ENCODE data around the gene SNX8. TPM values are rescaled to one million over a fixed set of nuclear protein-coding genes. Genes with fewer than 3 reads are reported as not detected.

The SNX8 gene
- total RNA-seq, 1 experiment from 2014 or later, result 86.6 TPM

- no peaks in the 10 kb centered on the region for H3K4me1 Mint-ChIP-seq (ENCODE audit: low read depth, unreplicated experiment)
- no peak for DNase-seq
- BruUV-seq (replicated peaks), result no TSS peak
- H3K4me3 Mint-ChIP-seq (ENCODE audit: unreplicated experiment), result no peak overlapping the region
- H3K27me3 Mint-ChIP-seq (ENCODE audit: insufficient read depth, unreplicated experiment), result no peaks in the 10 kb centered on the region
- CTCF ChIA-PET, result no interaction called here
- H3K27me3 ChIP-seq (replicated peaks; ENCODE audit: control insufficient read depth, insufficient read depth, low read length), result no peaks in the 10 kb centered on the region
- H3K9me3 ChIP-seq, result no peaks in the 10 kb centered on the region
- intact Hi-C loops (cut with micrococcal nuclease; ENCODE audit: unreplicated experiment), result no loop called here
- H3K27ac Mint-ChIP-seq (ENCODE audit: unreplicated experiment), result no peak overlapping the region
- H3K36me3 Mint-ChIP-seq (ENCODE audit: insufficient read depth, unreplicated experiment), result peaks cover 12% of the 10 kb centered on the region
- no peak for TF ChIP-seq CTCF (IDR thresholded peaks at IDR 0.05; ENCODE audit: insufficient read depth in 1 of 2, low read depth in 1 of 2, low read length in 1 of 2, severe bottlenecking in 1 of 2, unreplicated experiment in 1 of 2)
- peaks cover 4% of the 10 kb centered on the region; the same call in 1 of the 2 replicates for H3K4me1 ChIP-seq
- no peaks in the 10 kb centered on the region for H3K9me3 Mint-ChIP-seq (ENCODE audit: unreplicated experiment)
- H3K36me3 ChIP-seq (ENCODE audit: control insufficient read depth, insufficient read depth, low read length), result no peaks in the 10 kb centered on the region; the same call in 1 of the 2 replicates
- H3K4me3 ChIP-seq (ENCODE audit: low read depth, low read length), result no peak overlapping the region
- POLR2A ChIA-PET, result no interaction called here
Measured at GRCh38 chr7:2301511-2301863, 12.8 kb downstream of the SNX8 start.

GRCh38 chr7:2299870-2300512, 14.2 kb downstream of the SNX8 start:
- no peak for TF ChIP-seq CTCF (IDR thresholded peaks at IDR 0.05; ENCODE audit: insufficient read depth in 1 of 2, low read depth in 1 of 2, low read length in 1 of 2, severe bottlenecking in 1 of 2, unreplicated experiment in 1 of 2)
- Mint-ChIP-seq H3K27ac (ENCODE audit: unreplicated experiment) (no peak overlapping the region), H3K4me1 (ENCODE audit: low read depth, unreplicated experiment) (no peaks in the 10 kb centered on the region), H3K4me3 (ENCODE audit: unreplicated experiment) (no peak overlapping the region), H3K36me3 (ENCODE audit: insufficient read depth, unreplicated experiment) (peaks cover 12% of the 10 kb centered on the region), H3K9me3 (ENCODE audit: unreplicated experiment) (no peaks in the 10 kb centered on the region), H3K27me3 (ENCODE audit: insufficient read depth, unreplicated experiment) (no peaks in the 10 kb centered on the region)
- no peaks in the 10 kb centered on the region for H3K27me3 ChIP-seq (replicated peaks; ENCODE audit: control insufficient read depth, insufficient read depth, low read length)
- ChIA-PET POLR2A (no interaction called here), CTCF (no interaction called here)
- no peak overlapping the region for H3K4me3 ChIP-seq (ENCODE audit: low read depth, low read length)
- no peaks in the 10 kb centered on the region for H3K9me3 ChIP-seq
- peaks cover 4% of the 10 kb centered on the region; the same call in 1 of the 2 replicates for H3K4me1 ChIP-seq
- no peak for DNase-seq
- H3K36me3 ChIP-seq (ENCODE audit: control insufficient read depth, insufficient read depth, low read length), result no peaks in the 10 kb centered on the region; the same call in 1 of the 2 replicates
- no TSS peak for BruUV-seq (replicated peaks)
- intact Hi-C loops (cut with micrococcal nuclease; ENCODE audit: unreplicated experiment), result no loop called here

- BruUV-seq (replicated peaks), result no TSS peak
- H3K4me3 ChIP-seq (ENCODE audit: low read depth, low read length), result no peak overlapping the region
- intact Hi-C loops (cut with micrococcal nuclease; ENCODE audit: unreplicated experiment), result no loop called here
- TF ChIP-seq CTCF (IDR thresholded peaks at IDR 0.05; ENCODE audit: insufficient read depth in 1 of 2, low read depth in 1 of 2, low read length in 1 of 2, severe bottlenecking in 1 of 2, unreplicated experiment in 1 of 2), result no peak
- Mint-ChIP-seq H3K36me3 (ENCODE audit: insufficient read depth, unreplicated experiment) (peaks cover 12% of the 10 kb centered on the region), H3K27me3 (ENCODE audit: insufficient read depth, unreplicated experiment) (no peaks in the 10 kb centered on the region), H3K9me3 (ENCODE audit: unreplicated experiment) (no peaks in the 10 kb centered on the region), H3K4me1 (ENCODE audit: low read depth, unreplicated experiment) (no peaks in the 10 kb centered on the region), H3K27ac (ENCODE audit: unreplicated experiment) (no peak overlapping the region), H3K4me3 (ENCODE audit: unreplicated experiment) (no peak overlapping the region)
- no peaks in the 10 kb centered on the region for H3K9me3 ChIP-seq
- no peaks in the 10 kb centered on the region for H3K4me1 ChIP-seq
- no peaks in the 10 kb centered on the region for H3K36me3 ChIP-seq (ENCODE audit: control insufficient read depth, insufficient read depth, low read length)
- ChIA-PET POLR2A (no interaction called here), CTCF (no interaction called here)
- no peaks in the 10 kb centered on the region for H3K27me3 ChIP-seq (replicated peaks; ENCODE audit: control insufficient read depth, insufficient read depth, low read length)
- DNase-seq, result no peak
Measured at GRCh38 chr7:2299131-2299829, 15.0 kb downstream of the SNX8 start.
